IMR-90 (cell line): ENCODE results near the gene PNCK. TPM values are rescaled to one million over a fixed set of nuclear protein-coding genes. Genes with fewer than 3 reads are reported as not detected.

ENCODE experiments used
- ATAC-seq: fragments of 200-7000 bp; cut with Tn5 transposase; 2 replicates; pipeline ENCODE4 v1.9.1; 2020; ENCODE audit warnings: low read depth, mild to moderate bottlenecking, moderate library complexity
- BruUV-seq: library from RNA; stranded (reverse); fragments of 400-500 nt; replicated peaks from 2 replicates; lab custom pipeline; 2021; lab: Mats Ljungman, UMichigan
- CTCF ChIA-PET: fragments of 300-600 bp; formaldehyde crosslinking; extraction: SDS; loops from one replicate; lab custom pipeline; 2021; ENCODE audit warnings: antibody characterized with exemption; lab: Yijun Ruan, JAX
- POLR2A ChIA-PET: fragments of 300-600 bp; sonication (Branson Sonifier 250); formaldehyde crosslinking; loops from one replicate; lab custom pipeline; 2022; ENCODE audit warnings: antibody characterized with exemption; ENCODE audit not compliant: unreplicated experiment; lab: Charles Lee
- DNase-seq: peaks from one replicate; pipeline ENCODE4 v3.0.0; 2013
- H2AFZ ChIP-seq: replicated peaks from 2 replicates; pipeline ENCODE3; 2013; ENCODE audit warnings: low read length, mild to moderate bottlenecking; ENCODE audit not compliant: poor library complexity
- H2AK5ac ChIP-seq: 2 replicates; pipeline ENCODE4 v1.6.1; 2013; ENCODE audit warnings: low read depth, low read length, inconsistent platforms
- H2AK9ac ChIP-seq: replicated peaks from 2 replicates; pipeline ENCODE3; 2013; ENCODE audit warnings: mild to moderate bottlenecking, low read depth, low read length, moderate library complexity; ENCODE audit not compliant: poor library complexity
- H2BK120ac ChIP-seq: 2 replicates; pipeline ENCODE4 v1.6.1; 2013; ENCODE audit warnings: low read depth, low read length, inconsistent platforms
- H2BK15ac ChIP-seq: 3 replicates; pipeline ENCODE4 v1.6.1; 2013; ENCODE audit warnings: low read depth, low read length, inconsistent platforms
- H2BK20ac ChIP-seq: 2 replicates; pipeline ENCODE4 v1.6.1; 2013; ENCODE audit warnings: low read depth, mild to moderate bottlenecking, inconsistent platforms, low read length, moderate library complexity
- H2BK5ac ChIP-seq: 2 replicates; pipeline ENCODE4 v1.6.1; 2013; ENCODE audit warnings: mild to moderate bottlenecking, low read depth, low read length, inconsistent platforms; ENCODE audit not compliant: poor library complexity, severe bottlenecking
- H3K14ac ChIP-seq: replicated peaks from 2 replicates; pipeline ENCODE4 v1.6.1; 2013; ENCODE audit warnings: low read depth, low read length, inconsistent platforms
- H3K18ac ChIP-seq: 2 replicates; pipeline ENCODE4 v1.6.1; 2013; ENCODE audit warnings: low read depth, low read length, control low read depth
- H3K23ac ChIP-seq: 2 replicates; pipeline ENCODE4 v1.6.1; 2013; ENCODE audit warnings: low read depth, low read length, inconsistent platforms
- H3K27ac ChIP-seq: 2 replicates; pipeline ENCODE4 v1.5.1; 2013; ENCODE audit warnings: mild to moderate bottlenecking, control low read depth, low read length; ENCODE audit not compliant: insufficient read depth
- H3K27me3 ChIP-seq: 2 replicates; pipeline ENCODE4 v1.6.1; 2013; ENCODE audit warnings: low read length; ENCODE audit not compliant: control insufficient read depth, insufficient read depth
- H3K36me3 ChIP-seq: 2 replicates; pipeline ENCODE4 v1.6.1; 2013; ENCODE audit warnings: low read length, mixed read lengths; ENCODE audit not compliant: control insufficient read depth, insufficient read depth
- H3K4ac ChIP-seq: 2 replicates; pipeline ENCODE4 v1.6.1; 2013; ENCODE audit warnings: low read depth, low read length, inconsistent platforms
- H3K4me1 ChIP-seq: 2 replicates; pipeline ENCODE4 v1.6.1; 2013; ENCODE audit warnings: low read length, mixed read lengths; ENCODE audit not compliant: control insufficient read depth, insufficient read depth
- H3K4me2 ChIP-seq: 2 replicates; pipeline ENCODE4 v1.6.1; 2013; ENCODE audit warnings: low read depth, mild to moderate bottlenecking, control low read depth, low read length, moderate library complexity
- H3K4me3 ChIP-seq: 2 replicates; pipeline ENCODE4 v1.5.1; 2013; ENCODE audit warnings: low read depth, mild to moderate bottlenecking, control low read depth, low read length, moderate library complexity; ENCODE audit not compliant: insufficient read depth
- H3K56ac ChIP-seq: 2 replicates; pipeline ENCODE4 v1.6.1; 2013; ENCODE audit warnings: low read length, inconsistent platforms; ENCODE audit not compliant: insufficient read depth; ENCODE audit errors: extremely low read depth
- H3K79me1 ChIP-seq, 2 experiments: 2 replicates each; pipeline ENCODE4 v1.6.1; 2013; ENCODE audit warnings: low read length in 2 of 2, inconsistent platforms in 1 of 2, low read depth in 1 of 2
- H3K9ac ChIP-seq: 2 replicates; pipeline ENCODE4 v1.6.1; 2013; ENCODE audit warnings: low read depth, low read length, control low read depth
- H3K9me1 ChIP-seq: 2 replicates; pipeline ENCODE4 v1.6.1; 2013; ENCODE audit warnings: low read length, inconsistent platforms; ENCODE audit not compliant: insufficient read depth
- H3K9me3 ChIP-seq: 2 replicates; pipeline ENCODE4 v1.6.1; 2013; ENCODE audit warnings: low read length; ENCODE audit not compliant: control insufficient read depth, insufficient read depth
- H4K20me1 ChIP-seq: 2 replicates; pipeline ENCODE4 v1.6.1; 2013; ENCODE audit warnings: low read length, inconsistent platforms; ENCODE audit not compliant: insufficient read depth
- H4K5ac ChIP-seq: 2 replicates; pipeline ENCODE4 v1.6.1; 2013; ENCODE audit warnings: mild to moderate bottlenecking, low read depth, low read length, control low read depth
- H4K8ac ChIP-seq, 2 experiments: 2 replicates each; pipeline ENCODE4 v1.6.1; 2013; ENCODE audit warnings: low read depth in 2 of 2, low read length in 2 of 2, control low read depth in 1 of 2, inconsistent platforms in 1 of 2
- H4K91ac ChIP-seq: 2 replicates; pipeline ENCODE4 v1.6.1; 2013; ENCODE audit warnings: low read depth, low read length, inconsistent platforms; ENCODE audit not compliant: insufficient read depth
- CEBPB ChIP-seq: IDR thresholded peaks from 2 replicates; pipeline ENCODE4 v1.6.1; 2012; ENCODE audit warnings: low read depth, low read length, improper control_type of control experiment
- CHD1 ChIP-seq: IDR thresholded peaks from 2 replicates; pipeline ENCODE4 v1.6.1; 2012; ENCODE audit warnings: low read depth, low read length, improper control_type of control experiment
- ELK1 ChIP-seq: fragments of 150-350 bp; IDR thresholded peaks from 2 replicates; pipeline ENCODE4 v1.6.1; 2016; ENCODE audit warnings: low read depth, mild to moderate bottlenecking, low read length, moderate library complexity, borderline replicate concordance
- FOS ChIP-seq: fragments of 150-350 bp; IDR thresholded peaks from 2 replicates; pipeline ENCODE4 v1.6.1; 2016; ENCODE audit warnings: low read depth, low read length
- MAZ ChIP-seq: IDR thresholded peaks from 2 replicates; pipeline ENCODE4 v1.6.1; 2012; ENCODE audit warnings: low read depth, mild to moderate bottlenecking, low read length, improper control_type of control experiment, moderate library complexity, borderline replicate concordance
- RCOR1 ChIP-seq: IDR thresholded peaks from 2 replicates; pipeline ENCODE4 v1.6.1; 2012; ENCODE audit warnings: mild to moderate bottlenecking, low read length, improper control_type of control experiment; ENCODE audit not compliant: insufficient replicate concordance
- USF2 ChIP-seq: fragments of 150-350 bp; IDR thresholded peaks from 2 replicates; pipeline ENCODE4 v1.6.1; 2017; ENCODE audit warnings: mild to moderate bottlenecking, antibody characterized with exemption, low read length, low read depth
- WGBS, 2 experiments: methylation state at CpG; one replicate each; pipeline versions ENCODE4 v1.1.5 to v1.1.7; 2013; ENCODE audit warnings: missing lambda C conversion rate in 2 of 2; ENCODE audit not compliant: insufficient read length in 1 of 2; ENCODE audit errors: extremely low coverage in 2 of 2; 5-methylcytosine and 5-hydroxymethylcytosine counted together
- dilution Hi-C: fragments of 300-500 bp; cut with HindIII; formaldehyde crosslinking; loops from one replicate; pipeline ENCODE4 v1.14.3; 2018; ENCODE audit warnings: low sequenced_read_pairs; ENCODE audit not compliant: unreplicated experiment
- in situ Hi-C: fragments of 300-500 bp; cut with MboI; formaldehyde crosslinking; loops from 3 replicates; pipeline ENCODE4 v1.14.3; 2019; ENCODE audit warnings: low sequenced_read_pairs, inconsistent platforms, mixed read lengths
- intact Hi-C: fragments of 100-400 bp; cut with micrococcal nuclease; formaldehyde crosslinking; loops from 2 replicates; pipeline ENCODE4 v1.10.0; 2022
- polyA plus RNA-seq, 3 experiments: library from polyadenylated mRNA; depleted of rRNA; stranded (reverse); fragments of >200 nt; gene quantifications; 2 replicates each; pipeline ENCODE4 v1.2.3, GENCODE V29; 2012; ENCODE audit warnings: low replicate concordance in 1 of 3
- total RNA-seq: library from RNA; depleted of rRNA; stranded (reverse); fragments of >200 nt; gene quantifications from 2 replicates; pipeline ENCODE4 v1.2.3, GENCODE V29; 2012
- TF ChIP-seq, protein P1 (sequence below): conservative IDR thresholded peaks from 2 replicates; pipeline ENCODE4 v1.5.1; 2012; ENCODE audit warnings: mild to moderate bottlenecking, low read depth, low read length, improper control_type of control experiment

Gene PNCK
- total and polyA plus RNA-seq, 2 of the 4 experiments (the other 2 are of a cell fraction) = 0.18 to 0.22 TPM

GRCh38 chrX:153703036-153703370, 29.4 kb upstream of the PNCK start:
- H3K4ac ChIP-seq = no peak overlapping the region
- no peak overlapping the region for H2AK5ac ChIP-seq
- CTCF ChIA-PET = no interaction called here
- no peak overlapping the region for H3K56ac ChIP-seq
- no peak overlapping the region for H3K23ac ChIP-seq
- H3K4me3 ChIP-seq = no peak overlapping the region
- intact Hi-C loops = no loop called here
- ATAC-seq = peak; percentile 28; the same call in 1 of the 2 replicates
- no peak overlapping the region for H3K27ac ChIP-seq
- H4K91ac ChIP-seq = no peak overlapping the region
- no peak overlapping the region for H2AFZ ChIP-seq
- H2BK120ac ChIP-seq = no peak overlapping the region
- H3K27me3 ChIP-seq = no peaks in the 10 kb centered on the region
- no peak overlapping the region for H3K9ac ChIP-seq
- H3K14ac ChIP-seq = no peak overlapping the region
- H2BK15ac ChIP-seq = no peak overlapping the region
- no TSS peak for BruUV-seq
- TF ChIP-seq RCOR1 = no peak
- TF ChIP-seq CEBPB = no peak
- TF ChIP-seq USF2 = no peak
- no peak for TF ChIP-seq CHD1
- TF ChIP-seq ELK1 = no peak
- TF ChIP-seq MAZ = peak; percentile 39; the same call in 1 of the 2 replicates
- TF ChIP-seq, protein P1, sequence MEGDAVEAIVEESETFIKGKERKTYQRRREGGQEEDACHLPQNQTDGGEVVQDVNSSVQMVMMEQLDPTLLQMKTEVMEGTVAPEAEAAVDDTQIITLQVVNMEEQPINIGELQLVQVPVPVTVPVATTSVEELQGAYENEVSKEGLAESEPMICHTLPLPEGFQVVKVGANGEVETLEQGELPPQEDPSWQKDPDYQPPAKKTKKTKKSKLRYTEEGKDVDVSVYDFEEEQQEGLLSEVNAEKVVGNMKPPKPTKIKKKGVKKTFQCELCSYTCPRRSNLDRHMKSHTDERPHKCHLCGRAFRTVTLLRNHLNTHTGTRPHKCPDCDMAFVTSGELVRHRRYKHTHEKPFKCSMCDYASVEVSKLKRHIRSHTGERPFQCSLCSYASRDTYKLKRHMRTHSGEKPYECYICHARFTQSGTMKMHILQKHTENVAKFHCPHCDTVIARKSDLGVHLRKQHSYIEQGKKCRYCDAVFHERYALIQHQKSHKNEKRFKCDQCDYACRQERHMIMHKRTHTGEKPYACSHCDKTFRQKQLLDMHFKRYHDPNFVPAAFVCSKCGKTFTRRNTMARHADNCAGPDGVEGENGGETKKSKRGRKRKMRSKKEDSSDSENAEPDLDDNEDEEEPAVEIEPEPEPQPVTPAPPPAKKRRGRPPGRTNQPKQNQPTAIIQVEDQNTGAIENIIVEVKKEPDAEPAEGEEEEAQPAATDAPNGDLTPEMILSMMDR = no peak
- no peak for TF ChIP-seq FOS
- peaks cover 0 to 5% of the 10 kb centered on the region in 2 experiments; a peak in 1 of 4 replicates for H3K79me1 ChIP-seq
- dilution Hi-C loops = no loop called here
- H2BK20ac ChIP-seq = no peak overlapping the region
- no peak overlapping the region for H2BK5ac ChIP-seq
- 0 out of 2 replicates have a peak, but pooled peaks cover 4% of the 10 kb centered on the region for H4K20me1 ChIP-seq
- no peak overlapping the region for H3K18ac ChIP-seq
- no peaks in the 10 kb centered on the region for H3K9me1 ChIP-seq
- H3K9me3 ChIP-seq = no peaks in the 10 kb centered on the region
- H4K8ac ChIP-seq = no peak overlapping the region
- in situ Hi-C loops = no loop called here
- DNase-seq = peak; percentile 75
- peaks cover 2% of the 10 kb centered on the region; the same call in 1 of the 2 replicates for H3K4me1 ChIP-seq
- no peak overlapping the region for H2AK9ac ChIP-seq
- 85% methylated on average over 5 of the region's 16 CpGs; no CpG with 5 or more reads in 1 of the 2 experiments for WGBS, 2 experiments
- no peak overlapping the region for H3K4me2 ChIP-seq
- peaks cover 17% of the 10 kb centered on the region for H3K36me3 ChIP-seq
- POLR2A ChIA-PET = interaction anchor here (0.5 kb wide), 1 partner anchor 12 kb away, joined by 3 read pairs; no protein-coding TSS in a partner anchor
- H4K5ac ChIP-seq = no peak overlapping the region
